Spleen (tissue), 11 donors: ENCODE results near the gene SPOCK3. TPM values are rescaled to one million over a fixed set of nuclear protein-coding genes. Genes with fewer than 3 reads are reported as not detected.

ENCODE experiments used
- DNase-seq: peaks from one replicate; pipeline ENCODE4 v3.0.0-alpha.2; 2020
- H3K27ac ChIP-seq, 8 donors: fragments of 200-600 bp; sonication (generic) in 7 of 8; 1 replicate in 4 of 8; 2 replicates in 4 of 8; pipeline versions ENCODE4 v1.5.0 to v1.8.0; 2016 to 2021; ENCODE audit warnings: inconsistent platforms in 4 of 8, mild to moderate bottlenecking in 4 of 8, moderate library complexity in 1 of 8
- H3K27me3 ChIP-seq, 7 donors: fragments of 200-600 bp; sonication (generic) in 6 of 7; replicated peaks in 1 of 7; 1 replicate in 4 of 7; 2 replicates in 3 of 7; pipeline versions ENCODE4 v1.5.0 to v1.8.0; 2016 to 2021; ENCODE audit warnings: inconsistent platforms in 3 of 7, mild to moderate bottlenecking in 1 of 7
- H3K36me3 ChIP-seq, 6 donors: fragments of 200-600 bp; sonication (generic) in 5 of 6; 1 replicate in 4 of 6; 2 replicates in 2 of 6; pipeline versions ENCODE4 v1.5.0 to v1.8.0; 2016 to 2021; ENCODE audit warnings: inconsistent platforms in 2 of 6
- H3K4me1 ChIP-seq, 6 donors: fragments of 200-600 bp; sonication (generic) in 5 of 6; 1 replicate in 3 of 6; 2 replicates in 3 of 6; pipeline versions ENCODE4 v1.5.0 to v1.8.0; 2016 to 2021; ENCODE audit warnings: inconsistent platforms in 3 of 6
- H3K4me3 ChIP-seq, 8 donors: fragments of 200-600 bp; sonication (generic) in 7 of 8; 1 replicate in 4 of 8; 2 replicates in 4 of 8; pipeline versions ENCODE4 v1.5.0 to v1.8.0; 2016 to 2021; ENCODE audit warnings: inconsistent platforms in 4 of 8, mild to moderate bottlenecking in 4 of 8, moderate library complexity in 2 of 8
- H3K9me3 ChIP-seq, 8 donors: fragments of 200-600 bp; sonication (generic) in 7 of 8; 1 replicate in 4 of 8; 2 replicates in 4 of 8; pipeline versions ENCODE4 v1.5.0 to v1.8.0; 2016 to 2021; ENCODE audit warnings: inconsistent platforms in 4 of 8
- POLR2A ChIP-seq, 3 donors: fragments of 450-650 bp; IDR thresholded peaks; one replicate each; pipeline ENCODE4 v1.5.1; 2017; ENCODE audit warnings: antibody characterized with exemption in 3 of 3, mild to moderate bottlenecking in 1 of 3
- POLR2AphosphoS5 ChIP-seq, 3 donors: sonication (generic); formaldehyde crosslinking; IDR thresholded peaks; one replicate each; pipeline ENCODE4 v1.5.1; 2017; ENCODE audit warnings: antibody characterized with exemption in 3 of 3
- whole genome bisulfite sequencing, 5 donors: extraction: QIAGEN DNeasy Blood & Tissue Kit in 3 of 5; methylation state at CpG; one replicate each; pipeline versions ENCODE4 v1.1.5 to v1.1.7; 2013 to 2018; 5-methylcytosine and 5-hydroxymethylcytosine counted together
- intact Hi-C: fragments of 100-400 bp; cut with DNase I; formaldehyde crosslinking; loops from one replicate; pipeline ENCODE4 v1.15.0; 2023; ENCODE audit warnings: low total_unique reads
- polyA plus RNA-seq, 3 donors: library from polyadenylated mRNA; stranded (reverse); fragments of 200-250 nt; gene quantifications; one replicate each; pipeline ENCODE4 v1.2.1, GENCODE V29; 2013
- total RNA-seq, 7 donors: library from RNA; depleted of rRNA in 3 of 7; stranded (reverse); fragments of >200 nt in 3 of 7; fragmentation: NEBNext Ultra II Directional in 4 of 7; extraction: Animal tissue kit (Norgen Biotek cat#: 25700) in 4 of 7; gene quantifications; one replicate each; pipeline versions ENCODE4 v1.1.0 to v1.2.1, GENCODE V29; 2016 to 2021
- TF ChIP-seq, protein P1 (sequence below), 11 experiments: fragments of 200-600 bp in 7 of 11; fragments of 450-650 bp in 4 of 11; sonication (generic) in 4 of 11; IDR thresholded peaks in 8 of 11; conservative IDR thresholded peaks in 3 of 11; 1 replicate in 7 of 11; 2 replicates in 4 of 11; pipeline versions ENCODE4 v1.4.0 to v1.8.0; 2016 to 2021; ENCODE audit warnings: antibody characterized with exemption in 11 of 11, inconsistent platforms in 4 of 11, mild to moderate bottlenecking in 1 of 11
- donor health status: healthy with polysubstance abuse.
- donor health status: DM: no; HTN: no; CAD: no; lungs with moderate emphysema.
- donor health status: DM: no; HTN: no; CAD: no.
- donor health status: Bipolar disorder and iron deficiency.
- donor health status: healthy.
- donor health status: DM: no; HTN: no; CAD: no.
- donor health status: DM: yes; HTN: yes; CAD: no.

The SPOCK3 gene
- total and polyA plus RNA-seq, 10 donors, result 0.06 to 1.2 (median 0.51) TPM; not detected in 5

DNA sequence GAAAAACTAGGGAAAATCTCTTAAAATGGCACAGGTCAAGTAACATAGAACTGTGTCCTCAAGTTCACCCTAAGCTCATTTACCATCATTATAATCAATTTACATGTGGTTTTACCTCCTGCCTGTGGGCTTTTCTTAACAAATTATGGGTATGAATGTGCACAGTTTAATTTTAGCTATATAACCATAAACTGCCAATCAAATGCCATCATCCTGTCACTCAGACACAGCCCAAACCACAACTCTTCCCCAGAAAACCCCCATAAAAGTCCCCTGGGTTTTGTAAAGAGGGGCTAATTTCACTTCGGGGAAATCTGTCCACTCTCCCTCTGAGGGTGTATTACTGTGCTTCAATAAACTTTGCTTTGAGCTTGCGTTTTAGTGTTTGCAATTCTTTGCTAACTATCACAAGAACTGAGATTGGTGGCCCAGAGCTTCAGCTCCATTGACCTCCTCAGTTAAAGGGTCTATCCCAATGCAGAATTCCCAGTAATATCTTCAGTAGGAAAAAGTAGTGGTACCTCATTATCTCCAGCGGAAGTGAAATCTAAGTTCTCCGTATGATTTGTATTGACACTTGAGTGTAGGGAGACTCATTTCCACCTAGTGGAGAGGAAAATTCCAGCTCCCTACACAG is 394.6 kb downstream of the SPOCK3 start:
- Histone ChIP-seq H3K27ac (no peak overlapping the region), H3K4me3 (no peak overlapping the region), H3K4me1 (no peaks in the 10 kb centered on the region), H3K36me3 (no peaks in the 10 kb centered on the region), H3K27me3 (no peaks in the 10 kb centered on the region), H3K9me3 (peaks cover 0 to 57% (median 29%) of the 10 kb centered on the region in 8 donors)
- intact Hi-C loops, result no loop called here
- TF ChIP-seq POLR2A (IDR thresholded peaks at IDR 0.05) (no peak), POLR2AphosphoS5 (IDR thresholded peaks at IDR 0.05) (no peak)
- TF ChIP-seq, protein P1, sequence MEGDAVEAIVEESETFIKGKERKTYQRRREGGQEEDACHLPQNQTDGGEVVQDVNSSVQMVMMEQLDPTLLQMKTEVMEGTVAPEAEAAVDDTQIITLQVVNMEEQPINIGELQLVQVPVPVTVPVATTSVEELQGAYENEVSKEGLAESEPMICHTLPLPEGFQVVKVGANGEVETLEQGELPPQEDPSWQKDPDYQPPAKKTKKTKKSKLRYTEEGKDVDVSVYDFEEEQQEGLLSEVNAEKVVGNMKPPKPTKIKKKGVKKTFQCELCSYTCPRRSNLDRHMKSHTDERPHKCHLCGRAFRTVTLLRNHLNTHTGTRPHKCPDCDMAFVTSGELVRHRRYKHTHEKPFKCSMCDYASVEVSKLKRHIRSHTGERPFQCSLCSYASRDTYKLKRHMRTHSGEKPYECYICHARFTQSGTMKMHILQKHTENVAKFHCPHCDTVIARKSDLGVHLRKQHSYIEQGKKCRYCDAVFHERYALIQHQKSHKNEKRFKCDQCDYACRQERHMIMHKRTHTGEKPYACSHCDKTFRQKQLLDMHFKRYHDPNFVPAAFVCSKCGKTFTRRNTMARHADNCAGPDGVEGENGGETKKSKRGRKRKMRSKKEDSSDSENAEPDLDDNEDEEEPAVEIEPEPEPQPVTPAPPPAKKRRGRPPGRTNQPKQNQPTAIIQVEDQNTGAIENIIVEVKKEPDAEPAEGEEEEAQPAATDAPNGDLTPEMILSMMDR (IDR thresholded peaks at IDR 0.05 in 8 of 11, conservative IDR thresholded peaks at IDR 0.05 in 3 of 11), result no peak
- WGBS, 5 donors, result 79 to 89% (median 80%) methylated on average over 4 of the region's 4 CpGs
- DNase-seq, result no peak

DNA sequence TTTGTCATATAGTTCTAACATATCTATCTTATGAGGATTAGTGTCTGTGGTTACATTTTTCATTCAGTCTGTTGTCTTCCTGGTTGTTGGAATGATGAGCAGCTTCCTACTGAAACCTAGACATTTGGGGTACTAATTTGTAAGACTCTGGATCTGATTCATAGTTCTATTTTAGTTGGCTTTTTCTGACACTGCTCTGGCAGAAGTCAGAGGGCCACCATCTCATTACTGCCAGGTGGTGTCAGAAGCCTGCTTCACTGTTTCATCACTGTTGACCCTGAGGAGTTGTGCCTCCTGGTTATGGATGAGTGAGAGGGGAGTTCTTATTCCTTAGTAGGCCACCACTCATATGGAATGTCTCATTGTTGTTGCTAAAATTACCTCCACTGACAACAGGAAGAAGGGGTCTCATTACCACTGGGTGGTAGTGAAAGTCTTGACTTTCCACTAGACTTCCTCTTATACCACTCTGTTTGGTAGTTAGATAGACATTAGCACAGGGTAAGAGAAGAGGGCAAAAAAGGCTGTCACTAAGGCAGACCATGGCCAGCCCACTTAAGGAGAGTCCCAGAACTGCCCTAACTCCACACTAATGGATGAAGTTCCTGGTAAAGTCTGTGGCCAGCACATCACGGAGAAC is 395.2 kb downstream of the SPOCK3 start:
- H3K27me3 ChIP-seq, result no peaks in the 10 kb centered on the region
- intact Hi-C loops, result no loop called here
- H3K4me1 ChIP-seq, result no peaks in the 10 kb centered on the region
- no peaks in the 10 kb centered on the region for H3K36me3 ChIP-seq
- H3K9me3 ChIP-seq, result peaks cover 0 to 57% (median 29%) of the 10 kb centered on the region in 8 donors
- DNase-seq, result no peak
- 68 to 91% (median 83%) methylated on average over 1 of the region's 1 CpG for WGBS, 5 donors
- H3K4me3 ChIP-seq, result no peak overlapping the region
- no peak for TF ChIP-seq POLR2A (IDR thresholded peaks at IDR 0.05)
- TF ChIP-seq, protein P1 (IDR thresholded peaks at IDR 0.05 in 8 of 11, conservative IDR thresholded peaks at IDR 0.05 in 3 of 11), result no peak
- TF ChIP-seq POLR2AphosphoS5 (IDR thresholded peaks at IDR 0.05), result no peak
- no peak overlapping the region for H3K27ac ChIP-seq

DNA sequence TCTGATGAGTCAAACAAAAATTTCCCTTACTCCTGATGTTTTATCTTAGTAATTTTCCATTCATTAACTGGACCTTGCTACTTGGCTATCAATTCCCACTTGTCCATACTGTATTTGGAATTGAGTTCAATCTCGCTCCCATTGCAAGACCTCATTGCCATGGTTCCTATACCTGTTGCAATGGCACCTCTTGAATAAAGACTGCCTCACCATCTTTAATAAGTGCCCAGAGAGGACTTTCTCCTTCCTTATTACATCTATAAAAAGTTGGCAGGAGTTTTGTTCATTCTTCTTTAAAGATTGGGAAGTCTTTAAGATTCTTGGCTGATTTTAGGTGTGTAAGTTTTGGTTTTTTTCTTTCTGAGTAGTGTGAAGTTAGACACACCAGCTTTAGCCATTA is 397.4 kb downstream of the SPOCK3 start:
- Histone ChIP-seq H3K27me3 (no peaks in the 10 kb centered on the region), H3K36me3 (no peaks in the 10 kb centered on the region), H3K9me3 (peaks cover 0 to 52% (median 22%) of the 10 kb centered on the region in 8 donors), H3K4me3 (no peak overlapping the region), H3K4me1 (no peaks in the 10 kb centered on the region), H3K27ac (no peak overlapping the region)
- WGBS, 5 donors, result 87 to 94% (median 90%) methylated on average over 1 of the region's 1 CpG
- intact Hi-C loops, result no loop called here
- no peak for TF ChIP-seq POLR2A (IDR thresholded peaks at IDR 0.05)
- TF ChIP-seq POLR2AphosphoS5 (IDR thresholded peaks at IDR 0.05), result no peak
- TF ChIP-seq, protein P1 (IDR thresholded peaks at IDR 0.05 in 8 of 11, conservative IDR thresholded peaks at IDR 0.05 in 3 of 11), result no peak
- no peak for DNase-seq

DNA sequence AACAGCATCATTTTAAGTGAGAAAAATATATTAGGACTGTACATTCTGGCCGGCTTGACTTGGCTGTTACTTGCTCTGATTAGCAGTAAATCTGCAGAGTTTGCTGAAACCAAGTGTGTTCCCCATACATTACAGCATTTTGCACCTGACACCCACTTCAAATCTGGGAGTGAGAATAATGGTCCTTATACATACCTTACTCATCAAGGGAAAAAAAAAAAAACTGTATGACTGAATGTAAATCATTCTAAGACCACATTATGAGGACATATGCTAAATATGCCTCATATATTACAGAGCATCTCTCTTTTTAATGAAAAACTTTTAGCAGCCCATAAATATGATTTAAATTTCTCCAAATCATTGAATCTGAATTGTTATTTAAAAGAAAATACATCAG is 406.7 kb downstream of the SPOCK3 start:
- Histone ChIP-seq H3K27ac (no peak overlapping the region), H3K4me3 (no peak overlapping the region), H3K9me3 (peaks cover 0 to 20% (median 6%) of the 10 kb centered on the region in 8 donors), H3K36me3 (no peaks in the 10 kb centered on the region), H3K27me3 (no peaks in the 10 kb centered on the region), H3K4me1 (no peaks in the 10 kb centered on the region)
- DNase-seq, result no peak
- intact Hi-C loops, result no loop called here
- WGBS, 5 donors, result 71 to 95% (median 80%) methylated on average over 1 of the region's 1 CpG
- TF ChIP-seq, protein P1 (IDR thresholded peaks at IDR 0.05 in 8 of 11, conservative IDR thresholded peaks at IDR 0.05 in 3 of 11), result no peak
- TF ChIP-seq POLR2AphosphoS5 (IDR thresholded peaks at IDR 0.05) (no peak), POLR2A (IDR thresholded peaks at IDR 0.05) (no peak)
